NB4 (cell line): ENCODE data around the gene AMPD3.

Experiments used
- CTCF ChIP-seq: IDR thresholded peaks from one replicate; pipeline ENCODE4 v1.5.1; 2012; ENCODE audit warnings: low read depth, low read length
- POLR2A ChIP-seq: IDR thresholded peaks from 2 replicates; pipeline ENCODE4 v1.6.1; 2011; ENCODE audit warnings: mild to moderate bottlenecking; ENCODE audit not compliant: insufficient read length; ENCODE audit errors: extremely low read depth

- no peak for TF ChIP-seq POLR2A
- TF ChIP-seq CTCF: no peak
Measured at GRCh38 chr11:10492084-10492483, 37.0 kb downstream of the AMPD3 start.
